H54 (cell line): Measurements from ENCODE around the gene COL16A1.

Experiments
- DNase-seq: peaks from one replicate; pipeline ENCODE4 v3.0.0; 2011; ENCODE audit warnings: low spot score, mixed read lengths; ENCODE audit not compliant: insufficient read length
- FAIRE-seq: peaks from 3 replicates; lab custom pipeline; 2011; peaks lifted over from hg19 to GRCh38; lab: Jason Lieb, UNC
- POLR2A ChIP-seq: IDR thresholded peaks from 2 replicates; pipeline ENCODE4 v1.6.1; 2011; ENCODE audit warnings: low read depth, mild to moderate bottlenecking, low read length

Gene COL16A1

GRCh38 chr1:31617218-31617915 lies 86.5 kb downstream of the COL16A1 start, which contains the start of gene HCRTR1:
HCRTR1 (plus strand) TSS chr1:31617689; CDS start chr1:31619193, 1,504 bp downstream.
- TF ChIP-seq POLR2A = no peak
- FAIRE-seq (no peak), DNase-seq (no peak)

GRCh38 chr1:31615939-31616338 lies 87.9 kb downstream of the COL16A1 start:
- no peak for TF ChIP-seq POLR2A
- FAIRE-seq = no peak
- no peak for DNase-seq

- TF ChIP-seq POLR2A = no peak
- DNase-seq (no peak), FAIRE-seq (no peak)
These were observed 88.4 kb downstream of the COL16A1 start for GRCh38 chr1:31615414-31615813.

GRCh38 chr1:31614414-31615005 lies 89.3 kb downstream of the COL16A1 start:
- no peak for TF ChIP-seq POLR2A
- no peak for FAIRE-seq

DNA sequence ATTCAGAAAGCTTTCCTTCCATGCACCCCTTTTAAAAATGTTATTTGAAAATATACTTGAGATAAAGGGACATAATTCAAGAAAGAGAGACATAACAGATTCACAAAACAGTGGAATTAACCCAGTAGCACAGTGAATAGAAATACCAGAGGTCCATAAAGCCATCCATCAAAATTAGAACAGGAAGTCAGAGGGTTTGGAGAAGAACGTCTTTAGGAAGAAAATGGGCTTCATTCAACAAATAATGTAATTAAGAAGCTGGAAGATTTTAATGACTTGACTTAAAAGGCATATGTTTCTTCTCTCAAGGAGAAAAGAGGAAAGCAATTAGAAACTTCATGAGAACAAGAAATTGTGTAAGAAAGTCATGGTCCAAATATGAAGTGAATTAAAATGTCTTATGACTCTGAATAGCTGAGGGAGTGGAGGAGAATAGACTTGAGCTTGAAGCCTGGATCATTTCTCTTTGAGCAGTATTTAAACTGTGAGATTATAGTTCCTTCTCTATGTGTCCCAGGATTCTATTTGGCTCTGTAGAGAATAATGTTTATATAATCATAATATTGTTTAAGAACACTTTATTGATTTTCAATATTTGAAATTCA lies 94.2 kb downstream of the COL16A1 start:
- FAIRE-seq = no peak
- no peak for DNase-seq
- TF ChIP-seq POLR2A = no peak

More at GRCh38 chr1:31614414-31615005, 89.3 kb downstream of the COL16A1 start:
- DNase-seq = no peak

- FAIRE-seq = no peak
These were observed 96.5 kb downstream of the COL16A1 start for GRCh38 chr1:31607360-31607759.

DNA sequence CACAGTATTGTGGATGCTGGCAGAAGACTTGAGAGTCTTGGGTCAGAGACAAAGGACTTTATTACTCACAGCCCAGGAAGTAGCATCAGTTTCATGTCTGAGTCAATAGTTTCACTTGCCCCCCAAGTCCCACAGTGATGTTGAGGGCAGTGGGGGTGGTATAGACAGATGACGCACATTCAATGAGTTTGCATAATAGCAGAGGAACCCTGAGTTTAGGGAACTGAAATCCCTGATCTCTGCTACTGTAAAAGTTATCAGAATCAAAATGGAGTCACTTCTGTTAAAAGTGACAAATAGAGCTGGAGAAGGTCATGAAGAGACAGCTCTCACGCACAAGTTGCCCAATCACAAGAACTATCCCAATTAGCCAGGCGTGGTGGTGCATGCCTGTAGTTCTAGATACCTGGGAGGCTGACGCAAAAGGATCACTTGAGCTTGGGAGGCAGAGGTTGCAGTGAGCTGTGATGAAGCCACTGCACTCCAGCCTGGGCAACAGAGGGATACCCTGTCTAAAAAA lies 97.8 kb downstream of the COL16A1 start:
- FAIRE-seq (no peak), DNase-seq (no peak)
- no peak for TF ChIP-seq POLR2A

More at GRCh38 chr1:31607360-31607759, 96.5 kb downstream of the COL16A1 start:
- no peak for DNase-seq
- TF ChIP-seq POLR2A = no peak
